Renal pelvis (tissue), 4 donors: ENCODE measurements around the gene MRPL28. TPM values are rescaled to one million over a fixed set of nuclear protein-coding genes. Genes with fewer than 3 reads are reported as not detected.

Source experiments
- DNase-seq: peaks from one replicate; pipeline ENCODE4 v3.0.0-alpha.2; 2013
- polyA plus RNA-seq, 3 donors: library from polyadenylated mRNA; unstranded; fragments of 120-200 nt; gene quantifications; one replicate each; pipeline ENCODE4 v1.2.1, GENCODE V29; 2013; ENCODE audit not compliant: insufficient read length in 3 of 3

MRPL28 gene
- polyA plus RNA-seq, 3 donors, result 66.6 to 94.3 (median 88.1) TPM

- no peak for DNase-seq
These were observed 47.7 kb downstream of the MRPL28 start for GRCh38 chr16:322476-323143.

GRCh38 chr16:321532-321931, 48.8 kb downstream of the MRPL28 start:
- no peak for DNase-seq

- DNase-seq, result no peak
These were observed 50.1 kb downstream of the MRPL28 start for GRCh38 chr16:320206-320605.

GRCh38 chr16:318628-319027, 51.7 kb downstream of the MRPL28 start:
- no peak for DNase-seq

- DNase-seq, result no peak
These were observed 52.8 kb downstream of the MRPL28 start for GRCh38 chr16:317583-317982.

Other genes with a start within 250 kb of the MRPL28 start
- gene NPRL3, start 231.9 kb downstream of the MRPL28 start, polyA plus RNA-seq, result 10 to 100 TPM; 30.9 to 38.4 (median 36.7) TPM
- 1 to 10 TPM; 1.8 to 3.1 (median 2.4) TPM for gene HBZ, start 217.9 kb downstream of the MRPL28 start, polyA plus RNA-seq
- gene HBM, start 204.6 kb downstream of the MRPL28 start, polyA plus RNA-seq, result 1 to 10 TPM; 3.2 to 5.6 (median 4.8) TPM
- gene HBA2, start 197.7 kb downstream of the MRPL28 start, polyA plus RNA-seq, result 1,000 to 10,000 TPM in 2 of 3 donors, 100 to 1,000 TPM in 1; 753 to 1,397 (median 1,145) TPM
- gene HBA1, start 193.9 kb downstream of the MRPL28 start, polyA plus RNA-seq, result 100 to 1,000 TPM; 567 to 842 (median 719) TPM
- gene HBQ1, start 190.1 kb downstream of the MRPL28 start, polyA plus RNA-seq, result 1 to 10 TPM in 1 of 3 donors, under 1 TPM in 2; 0.73 to 1.2 (median 0.75) TPM
- gene LUC7L, start 141.1 kb downstream of the MRPL28 start, polyA plus RNA-seq, result 100 to 1,000 TPM; 116 to 159 (median 151) TPM
- gene FAM234A, start 135.7 kb downstream of the MRPL28 start, polyA plus RNA-seq, result 10 to 100 TPM; 85.7 to 90.9 (median 87.4) TPM
- gene RGS11, start 94.6 kb downstream of the MRPL28 start, polyA plus RNA-seq, result 1 to 10 TPM; 1.8 to 2.8 (median 1.9) TPM
- gene ARHGDIG, start 89.9 kb downstream of the MRPL28 start, polyA plus RNA-seq, result 1 to 10 TPM; 1.2 to 5.6 (median 4.2) TPM
- 1 to 10 TPM in 2 of 3 donors, under 1 TPM in 1; 0.58 to 2.4 (median 1.4) TPM for gene PDIA2, start 87.4 kb downstream of the MRPL28 start, polyA plus RNA-seq
- gene AXIN1, start 17.8 kb downstream of the MRPL28 start, polyA plus RNA-seq, result 10 to 100 TPM; 21.9 to 22.9 (median 22.7) TPM
- 10 to 100 TPM; 59.4 to 76.2 (median 65.6) TPM for gene PGAP6, start 11.4 kb upstream of the MRPL28 start, polyA plus RNA-seq
- 100 to 1,000 TPM; 120 to 161 (median 140) TPM for gene NME4, start 26.7 kb upstream of the MRPL28 start, polyA plus RNA-seq
- gene DECR2, start 31.3 kb upstream of the MRPL28 start, polyA plus RNA-seq, result 10 to 100 TPM; 19.6 to 47.3 (median 33.7) TPM
- 100 to 1,000 TPM; 100 to 155 (median 149) TPM for gene RAB11FIP3, start 55.1 kb upstream of the MRPL28 start, polyA plus RNA-seq
- gene CAPN15, start 157.2 kb upstream of the MRPL28 start, polyA plus RNA-seq, result 10 to 100 TPM; 33.2 to 40.3 (median 36.7) TPM
- gene PRR35, start 189.9 kb upstream of the MRPL28 start, polyA plus RNA-seq, result 10 to 100 TPM; 16.0 to 17.8 (median 16.5) TPM
- gene NHLRC4, start 196.5 kb upstream of the MRPL28 start, polyA plus RNA-seq, result 1 to 10 TPM; 9.0 to 9.6 (median 9.3) TPM
- 10 to 100 TPM; 67.1 to 99.6 (median 85.4) TPM for gene PIGQ, start 199.4 kb upstream of the MRPL28 start, polyA plus RNA-seq
- gene RAB40C, start 219.5 kb upstream of the MRPL28 start, polyA plus RNA-seq, result 10 to 100 TPM; 24.5 to 33.9 (median 24.6) TPM